ENCODE data around the gene SYNJ2.

The SYNJ2 gene

GRCh38 chr6:158056804-158057203, 75.1 kb downstream of the SYNJ2 start:
- H2AFZ ChIP-seq (ENCODE audit: low read length) = no peak overlapping the region
- no peak for DNase-seq
- no peaks in the 10 kb centered on the region for H3K9me2 ChIP-seq (replicated peaks; ENCODE audit: insufficient read depth, low read length)
- H4K20me1 ChIP-seq (ENCODE audit: insufficient read depth, low read length) = no peaks in the 10 kb centered on the region
- H3K27ac ChIP-seq (ENCODE audit: low read length) = no peak overlapping the region
- H3K27me3 ChIP-seq (replicated peaks; ENCODE audit: insufficient read depth, low read length) = no peaks in the 10 kb centered on the region
- no peaks in the 10 kb centered on the region for H3K36me3 ChIP-seq (replicated peaks; ENCODE audit: insufficient read depth, low read length)
- H3K4me1 ChIP-seq (ENCODE audit: low read length) = no peaks in the 10 kb centered on the region
- TF ChIP-seq EZH2phosphoT487 (IDR thresholded peaks at IDR 0.05; ENCODE audit: low read length) (no peak), EZH2 (optimal IDR thresholded peaks at IDR 0.05; ENCODE audit: low read depth, low read length) (no peak), CTCF (IDR thresholded peaks at IDR 0.05; ENCODE audit: low read length) (no peak)
- H3K4me3 ChIP-seq (ENCODE audit: low read length) = no peak overlapping the region
- H3K9me3 ChIP-seq (replicated peaks; ENCODE audit: insufficient read depth, low read length) = no peaks in the 10 kb centered on the region
- H3K4me2 ChIP-seq (ENCODE audit: low read depth, low read length) = no peak overlapping the region
- H3F3A ChIP-seq (ENCODE audit: insufficient read depth, low read length) = no peaks in the 10 kb centered on the region
- no peaks in the 10 kb centered on the region for H3K79me2 ChIP-seq (ENCODE audit: low read length)
- H3K9ac ChIP-seq (ENCODE audit: low read length) = no peak overlapping the region

GRCh38 chr6:158057213-158057987, 75.7 kb downstream of the SYNJ2 start:
- Histone ChIP-seq H3K9ac (ENCODE audit: low read length) (no peak overlapping the region), H2AFZ (ENCODE audit: low read length) (no peak overlapping the region), H3K9me2 (replicated peaks; ENCODE audit: insufficient read depth, low read length) (no peaks in the 10 kb centered on the region), H3K4me2 (ENCODE audit: low read depth, low read length) (no peak overlapping the region), H3K79me2 (ENCODE audit: low read length) (no peaks in the 10 kb centered on the region), H4K20me1 (ENCODE audit: insufficient read depth, low read length) (no peaks in the 10 kb centered on the region), H3K4me1 (ENCODE audit: low read length) (no peaks in the 10 kb centered on the region), H3K36me3 (replicated peaks; ENCODE audit: insufficient read depth, low read length) (no peaks in the 10 kb centered on the region), H3K9me3 (replicated peaks; ENCODE audit: insufficient read depth, low read length) (no peaks in the 10 kb centered on the region), H3K27ac (ENCODE audit: low read length) (no peak overlapping the region), H3K27me3 (replicated peaks; ENCODE audit: insufficient read depth, low read length) (no peaks in the 10 kb centered on the region), H3F3A (ENCODE audit: insufficient read depth, low read length) (no peaks in the 10 kb centered on the region), H3K4me3 (ENCODE audit: low read length) (no peak overlapping the region)
- no peak for DNase-seq
- TF ChIP-seq EZH2 (optimal IDR thresholded peaks at IDR 0.05; ENCODE audit: low read depth, low read length) = no peak
- TF ChIP-seq EZH2phosphoT487 (IDR thresholded peaks at IDR 0.05; ENCODE audit: low read length) = no peak
- TF ChIP-seq CTCF (IDR thresholded peaks at IDR 0.05; ENCODE audit: low read length) = no peak

- TF ChIP-seq EZH2 (optimal IDR thresholded peaks at IDR 0.05; ENCODE audit: low read depth, low read length) (no peak), EZH2phosphoT487 (IDR thresholded peaks at IDR 0.05; ENCODE audit: low read length) (no peak), CTCF (IDR thresholded peaks at IDR 0.05; ENCODE audit: low read length) (no peak)
- Histone ChIP-seq H2AFZ (ENCODE audit: low read length) (no peak overlapping the region), H3K4me2 (ENCODE audit: low read depth, low read length) (no peak overlapping the region), H3K9me2 (replicated peaks; ENCODE audit: insufficient read depth, low read length) (no peaks in the 10 kb centered on the region), H3K36me3 (replicated peaks; ENCODE audit: insufficient read depth, low read length) (no peaks in the 10 kb centered on the region), H3K9ac (ENCODE audit: low read length) (no peak overlapping the region), H3K27me3 (replicated peaks; ENCODE audit: insufficient read depth, low read length) (no peaks in the 10 kb centered on the region), H3K79me2 (ENCODE audit: low read length) (no peaks in the 10 kb centered on the region), H3K4me3 (ENCODE audit: low read length) (no peak overlapping the region), H3F3A (ENCODE audit: insufficient read depth, low read length) (no peaks in the 10 kb centered on the region), H3K4me1 (ENCODE audit: low read length) (no peaks in the 10 kb centered on the region), H3K9me3 (replicated peaks; ENCODE audit: insufficient read depth, low read length) (no peaks in the 10 kb centered on the region), H3K27ac (ENCODE audit: low read length) (no peak overlapping the region), H4K20me1 (ENCODE audit: insufficient read depth, low read length) (no peaks in the 10 kb centered on the region)
- no peak for DNase-seq
Measured at GRCh38 chr6:158058171-158058651, 76.5 kb downstream of the SYNJ2 start.

Data from MM.1S (cell line).